Left ventricle myocardium superior (tissue), 1 donor: Measurements from ENCODE around the gene HLA-E. TPM values are rescaled to one million over a fixed set of nuclear protein-coding genes. Genes with fewer than 3 reads are reported as not detected.
A peak's percentile ranks its signal among the peaks of the same experiment; 100 is the strongest.
"Not testable (repeated sequence)": the region's sequence is repeated elsewhere in the genome, so short reads cannot be mapped to it uniquely, and the experiment has no call there.

Source experiments
- ATAC-seq: fragments of 200-7000 bp; cut with Tn5 transposase; one replicate; pipeline ENCODE4 v1.9.1; 2020; ENCODE audit warnings: mild to moderate bottlenecking, moderate library complexity
- DNase-seq: peaks from one replicate; pipeline ENCODE4 v3.0.0-alpha.2; 2020
- intact Hi-C: fragments of 100-400 bp; cut with micrococcal nuclease; formaldehyde crosslinking; loops from one replicate; pipeline ENCODE4 v1.11.0; 2022
- total RNA-seq: library from RNA; stranded (reverse); fragmentation: NEBNext Ultra II Directional; extraction: Animal tissue kit (Norgen Biotek cat#: 25700); gene quantifications from one replicate; pipeline ENCODE4 v1.2.1, GENCODE V29; 2021
- donor health status: DM: no; HTN: yes; CAD: no; lungs with severe emphysema.

Gene HLA-E
- total RNA-seq, 1 donor from 2014 or later = 155 TPM

DNA sequence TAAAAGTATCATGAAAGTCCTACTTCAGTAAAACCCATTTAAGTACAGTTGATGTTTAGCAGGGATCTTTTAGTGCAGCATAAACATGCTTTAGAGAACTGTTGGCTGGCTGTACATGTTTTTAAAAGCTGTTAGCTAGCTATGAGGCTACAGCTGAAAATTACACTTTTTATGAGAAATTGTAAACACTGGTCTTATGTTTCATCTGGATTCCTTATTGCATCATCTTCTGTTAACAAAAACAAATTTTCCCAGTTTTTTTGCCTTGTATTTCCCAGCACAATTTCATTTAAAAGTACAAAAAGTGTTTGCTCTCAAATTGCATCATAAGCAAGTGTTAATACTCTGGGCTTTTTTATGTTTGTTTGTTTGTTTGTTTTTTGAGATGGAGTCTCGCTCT is 18.3 kb upstream of the HLA-E start:
- intact Hi-C loops = no loop called here
- no peak for DNase-seq
- ATAC-seq = no peak

DNA sequence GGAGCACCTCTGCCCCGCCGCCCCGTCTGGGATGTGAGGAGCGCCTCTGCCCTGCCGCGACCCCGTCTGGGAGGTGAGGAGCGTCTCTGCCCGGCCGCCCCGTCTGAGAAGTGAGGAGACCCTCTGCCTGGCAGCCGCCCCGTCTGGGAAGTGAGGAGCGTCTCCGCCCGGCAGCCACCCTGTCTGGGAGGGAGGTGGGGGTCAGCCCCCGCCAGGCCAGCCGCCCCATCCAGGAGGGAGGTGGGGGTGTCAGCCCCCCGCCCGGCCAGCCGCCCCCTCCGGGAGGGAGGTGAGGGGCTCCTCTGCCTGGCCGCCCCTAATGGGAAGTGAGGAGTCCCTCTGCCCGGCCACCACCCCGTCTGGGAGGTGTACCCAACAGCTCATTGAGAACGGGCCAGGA is 14.2 kb upstream of the HLA-E start:
- intact Hi-C loops, ATAC-seq, DNase-seq: not testable (repeated sequence)

DNA sequence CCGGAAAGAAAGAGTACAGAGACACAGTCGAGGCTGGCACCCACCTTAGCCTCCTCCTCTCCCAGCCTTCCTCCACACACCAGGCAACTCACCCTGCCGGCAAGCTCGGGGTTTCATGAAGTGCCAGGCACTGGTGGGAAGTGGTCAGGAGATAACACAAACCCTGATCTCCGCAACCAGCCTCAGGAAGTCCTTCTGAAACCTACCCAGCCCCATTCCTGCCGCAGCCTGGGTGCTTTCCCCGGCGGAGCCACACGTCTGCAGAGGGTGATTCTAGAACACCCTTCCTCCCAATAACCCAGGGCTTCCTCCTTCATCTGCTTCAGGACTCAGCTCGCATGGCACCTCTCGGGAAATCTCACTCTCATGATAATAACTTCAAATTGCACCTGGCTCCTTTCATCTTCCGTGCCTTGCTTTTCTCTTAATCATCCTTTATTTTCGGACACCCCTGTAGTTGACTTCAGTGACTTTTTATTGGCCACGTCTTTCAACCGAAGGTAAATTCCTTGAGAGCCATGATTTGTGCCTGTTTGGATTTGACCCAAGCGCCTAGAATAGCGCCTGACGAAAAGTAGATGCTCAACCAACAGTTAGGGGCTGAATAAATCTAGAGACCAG is 8.7 kb upstream of the HLA-E start:
- DNase-seq = no peak
- intact Hi-C loops = loop anchor here (5.0 to 10.0 kb wide), 2 partner anchors 62 to 344 kb away; no protein-coding TSS in a partner anchor
- no peak for ATAC-seq

DNA sequence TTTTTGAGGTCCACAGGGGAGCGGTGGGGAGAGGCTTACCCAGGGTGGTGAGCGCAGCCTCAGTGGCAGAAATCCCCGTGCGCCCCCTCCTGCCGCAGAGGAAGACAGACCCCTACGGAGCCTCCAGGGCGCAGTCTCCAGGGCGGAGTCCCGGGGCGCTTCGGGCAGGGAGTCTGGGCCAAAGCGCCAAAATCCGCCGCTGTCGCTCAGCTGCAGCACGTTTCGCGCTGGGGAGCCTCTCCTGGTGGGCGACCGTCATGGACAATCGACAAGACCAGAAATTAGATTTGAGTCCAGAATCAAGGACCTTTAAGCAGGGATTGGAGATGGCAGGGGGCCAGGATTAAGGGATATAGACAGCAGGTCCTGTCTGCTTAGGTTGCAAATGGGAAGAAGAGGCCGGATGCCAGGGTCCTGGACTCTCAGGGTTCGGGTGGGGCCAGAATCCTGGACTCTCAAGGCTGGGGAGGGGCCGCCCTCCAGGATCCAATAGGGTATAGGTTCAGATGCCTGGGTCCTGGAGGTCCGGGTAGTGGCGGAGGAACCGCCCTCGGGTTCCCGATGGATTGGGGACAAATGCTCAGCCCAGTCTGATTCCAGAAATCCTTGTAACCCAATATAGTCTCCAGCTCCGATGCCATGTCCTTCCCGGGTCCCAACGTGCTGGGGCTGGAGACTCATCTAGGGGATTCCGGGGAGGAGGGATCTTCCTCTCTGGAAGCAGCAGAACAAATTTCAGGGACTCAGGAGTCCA is 7.9 kb upstream of the HLA-E start:
- intact Hi-C loops = loop anchor here (5.0 to 10.0 kb wide), 2 partner anchors 61 to 343 kb away; no protein-coding TSS in a partner anchor
- no peak for ATAC-seq

DNA sequence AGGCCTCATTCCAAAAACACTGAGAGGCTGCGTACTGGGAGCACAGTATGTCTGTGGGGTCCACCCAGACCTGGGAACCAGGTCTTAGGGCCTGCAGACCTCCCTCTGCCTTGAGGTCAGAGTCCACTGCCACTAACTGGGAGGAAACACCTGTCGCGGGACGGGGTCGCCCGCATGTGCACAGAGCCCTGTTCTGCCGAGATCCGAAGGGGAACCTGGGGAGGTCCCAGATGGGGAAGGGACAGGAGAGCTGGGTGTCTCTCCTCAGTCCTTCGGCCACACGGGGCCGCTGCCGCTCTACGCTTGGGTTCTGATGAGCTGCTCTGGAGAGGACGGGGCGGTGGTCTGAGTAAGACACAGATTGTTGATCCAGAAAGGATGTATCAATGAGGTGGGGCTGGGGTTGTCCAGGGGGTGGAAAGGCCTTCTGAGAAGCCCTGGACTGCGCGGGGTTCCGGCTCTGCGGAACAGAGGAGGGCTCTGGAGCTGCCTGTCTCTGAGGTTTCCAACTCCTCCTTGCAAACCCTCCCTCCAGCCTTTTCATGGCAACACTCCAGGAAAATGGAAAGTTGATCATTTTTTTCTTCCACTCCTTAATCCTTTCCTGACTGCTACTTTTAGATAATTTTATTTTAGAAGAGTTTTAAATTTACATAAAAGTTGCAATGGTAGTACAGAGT is 7.2 kb upstream of the HLA-E start:
- ATAC-seq = peak; percentile 96
- intact Hi-C loops = loop anchor here (5.0 to 10.0 kb wide), 2 partner anchors 60 to 343 kb away; no protein-coding TSS in a partner anchor
- peak; percentile 85 for DNase-seq

More for the DNA sequence above, 7.9 kb upstream of the HLA-E start:
- DNase-seq = no peak

DNA sequence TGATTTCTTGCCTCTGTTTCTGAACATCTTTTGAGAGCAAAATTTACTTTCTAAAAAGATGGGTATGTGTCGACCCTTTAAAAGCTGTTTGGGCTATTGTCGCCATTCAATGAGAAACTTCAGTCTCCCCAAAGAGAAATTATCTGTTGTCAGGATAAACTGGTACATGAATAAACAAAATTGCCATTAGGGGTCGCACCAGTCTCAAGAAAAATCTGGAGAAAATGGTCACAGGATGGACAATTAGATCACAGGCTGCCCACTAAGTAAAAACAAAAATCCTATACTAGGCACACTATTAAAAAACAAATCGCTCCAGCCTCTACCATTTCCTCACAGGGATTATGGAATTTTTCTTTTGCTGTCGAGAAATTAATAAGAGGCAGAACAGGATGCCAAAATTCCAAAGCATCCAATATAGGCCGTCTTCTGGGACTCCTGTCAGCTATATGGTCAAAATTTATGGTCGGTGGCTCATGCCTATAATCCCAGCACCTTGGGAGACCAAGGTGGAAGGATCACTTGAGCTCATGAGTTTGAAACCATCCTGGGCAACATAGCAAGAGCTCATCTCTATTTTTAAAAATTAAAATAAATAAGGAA is 5.5 kb upstream of the HLA-E start:
- DNase-seq = no peak
- intact Hi-C loops = loop anchor here (5.0 to 10.0 kb wide), 2 partner anchors 59 to 341 kb away; no protein-coding TSS in a partner anchor
- peak; percentile 31 for ATAC-seq

DNA sequence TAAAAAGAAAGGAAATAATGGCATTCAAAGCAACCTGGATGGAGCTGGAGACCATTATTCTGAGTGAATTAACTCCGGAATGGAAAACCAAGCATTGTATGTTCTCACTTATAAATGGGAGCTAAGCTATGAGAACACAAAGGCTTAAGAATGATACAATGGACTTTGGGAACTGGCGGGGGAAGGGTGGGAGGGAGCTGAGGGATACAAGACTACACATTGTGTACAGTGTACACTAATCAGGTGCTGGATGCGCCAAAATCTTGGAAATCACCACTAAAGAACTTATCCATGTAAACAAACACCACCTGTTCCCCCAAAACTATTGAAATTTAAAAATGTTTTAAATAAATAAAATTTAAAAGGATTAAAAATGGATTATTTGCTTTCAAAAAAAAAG is 4.1 kb upstream of the HLA-E start:
- intact Hi-C loops = loop anchor here (5.0 to 10.0 kb wide), 2 partner anchors 47 to 340 kb away; no protein-coding TSS in a partner anchor
- DNase-seq (no peak), ATAC-seq (no peak)

DNA sequence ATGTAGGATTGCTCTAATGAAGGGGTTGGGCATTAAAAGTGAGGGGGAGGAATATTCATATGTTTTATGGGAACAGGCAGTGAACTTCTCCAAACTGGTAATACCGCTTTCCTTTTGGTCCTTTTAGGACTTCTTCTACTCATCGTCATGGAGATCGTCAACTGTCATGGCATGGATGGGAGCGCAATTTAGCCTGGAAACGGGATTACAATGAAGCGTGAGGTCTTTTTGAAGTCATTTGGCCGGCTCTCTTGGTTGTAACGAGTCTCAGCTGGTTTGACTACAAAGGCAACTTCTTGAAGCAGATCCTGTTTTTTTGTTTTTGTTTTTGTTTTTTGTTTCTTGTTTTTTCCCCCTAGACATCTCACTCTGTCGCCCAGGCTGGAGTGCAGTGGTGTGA is 1.4 kb upstream of the HLA-E start:
- DNase-seq = no peak
- intact Hi-C loops = loop anchor here (5.0 to 10.0 kb wide), 2 partner anchors 44 to 337 kb away; no protein-coding TSS in a partner anchor
- ATAC-seq = no peak

DNA sequence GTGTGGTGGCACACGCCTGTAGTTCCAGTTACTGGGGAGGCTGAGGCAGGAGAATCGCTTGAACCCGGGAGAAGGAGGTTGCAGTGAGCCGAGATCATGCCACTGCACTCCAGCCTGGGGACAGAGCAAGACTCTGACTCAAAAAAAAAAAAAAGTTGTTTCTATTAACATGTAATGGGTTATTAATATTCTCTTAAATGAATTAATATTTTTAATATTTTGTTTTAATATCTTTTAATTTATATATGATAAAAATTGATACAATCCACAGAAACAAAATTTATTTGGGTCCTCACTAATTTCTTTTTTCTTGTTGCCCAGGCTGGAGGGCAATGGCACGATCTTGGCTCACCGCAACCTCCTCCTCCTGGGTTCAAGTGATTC is 620 bp upstream of the HLA-E start:
- DNase-seq, ATAC-seq: not testable (repeated sequence)
- intact Hi-C loops = loop anchor here (5.0 to 10.0 kb wide), 2 partner anchors 44 to 336 kb away; no protein-coding TSS in a partner anchor

DNA sequence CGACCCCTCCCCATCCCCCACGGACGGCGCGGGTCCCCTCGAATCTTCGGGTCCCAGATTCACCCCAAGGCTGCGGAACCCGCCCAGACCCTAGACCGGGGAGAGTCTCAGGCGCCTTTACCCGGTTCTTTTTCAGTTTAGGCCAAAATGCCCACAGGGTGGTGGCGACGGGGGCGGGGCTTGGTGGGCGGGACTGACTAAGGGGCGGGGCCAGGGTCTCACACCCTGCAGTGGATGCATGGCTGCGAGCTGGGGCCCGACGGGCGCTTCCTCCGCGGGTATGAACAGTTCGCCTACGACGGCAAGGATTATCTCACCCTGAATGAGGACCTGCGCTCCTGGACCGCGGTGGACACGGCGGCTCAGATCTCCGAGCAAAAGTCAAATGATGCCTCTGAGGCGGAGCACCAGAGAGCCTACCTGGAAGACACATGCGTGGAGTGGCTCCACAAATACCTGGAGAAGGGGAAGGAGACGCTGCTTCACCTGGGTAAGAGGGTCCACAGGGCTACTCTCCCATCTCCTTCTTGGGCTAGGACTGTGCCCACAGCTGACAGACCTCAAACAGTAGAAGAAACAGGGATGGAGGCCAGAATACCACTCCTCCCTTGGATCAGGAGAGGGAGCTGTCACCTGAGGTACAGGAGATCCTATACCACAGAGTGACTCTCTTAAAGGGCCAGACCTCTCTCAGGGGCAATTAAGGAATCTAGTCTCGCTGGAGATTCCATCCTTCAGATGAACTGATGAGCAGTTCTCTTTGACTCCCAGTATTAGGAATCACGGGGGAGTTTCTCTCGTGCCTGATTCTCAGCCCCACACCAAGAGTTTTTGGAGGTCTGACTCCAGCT is 942 bp downstream of the HLA-E start:
- peak; percentile 84 for ATAC-seq
- DNase-seq = peak; percentile 78
- intact Hi-C loops = no loop called here

DNA sequence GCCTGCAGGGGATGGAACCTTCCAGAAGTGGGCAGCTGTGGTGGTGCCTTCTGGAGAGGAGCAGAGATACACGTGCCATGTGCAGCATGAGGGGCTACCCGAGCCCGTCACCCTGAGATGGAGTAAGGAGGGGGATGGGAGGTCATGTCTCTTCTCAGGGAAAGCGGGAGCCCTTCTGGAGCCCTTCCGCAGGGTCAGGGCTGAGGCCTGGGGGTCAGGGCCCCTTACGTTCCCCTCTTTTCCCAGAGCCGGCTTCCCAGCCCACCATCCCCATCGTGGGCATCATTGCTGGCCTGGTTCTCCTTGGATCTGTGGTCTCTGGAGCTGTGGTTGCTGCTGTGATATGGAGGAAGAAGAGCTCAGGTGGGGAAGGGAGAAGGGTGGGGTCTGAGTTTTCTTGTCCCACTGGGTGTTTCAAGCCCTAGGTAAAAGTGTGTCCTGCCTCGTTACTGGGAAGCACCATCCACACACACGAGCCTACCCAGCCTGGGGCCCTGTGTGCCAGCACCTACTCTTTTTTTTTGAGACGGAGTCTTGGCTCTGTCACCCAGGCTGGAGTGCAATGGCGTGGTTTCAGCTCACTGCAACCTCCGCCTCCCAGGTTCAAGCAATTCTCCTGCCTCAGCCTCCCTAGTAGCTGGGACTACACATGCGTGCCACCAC is 2.1 kb downstream of the HLA-E start:
- intact Hi-C loops, DNase-seq, ATAC-seq: not testable (repeated sequence)

DNA sequence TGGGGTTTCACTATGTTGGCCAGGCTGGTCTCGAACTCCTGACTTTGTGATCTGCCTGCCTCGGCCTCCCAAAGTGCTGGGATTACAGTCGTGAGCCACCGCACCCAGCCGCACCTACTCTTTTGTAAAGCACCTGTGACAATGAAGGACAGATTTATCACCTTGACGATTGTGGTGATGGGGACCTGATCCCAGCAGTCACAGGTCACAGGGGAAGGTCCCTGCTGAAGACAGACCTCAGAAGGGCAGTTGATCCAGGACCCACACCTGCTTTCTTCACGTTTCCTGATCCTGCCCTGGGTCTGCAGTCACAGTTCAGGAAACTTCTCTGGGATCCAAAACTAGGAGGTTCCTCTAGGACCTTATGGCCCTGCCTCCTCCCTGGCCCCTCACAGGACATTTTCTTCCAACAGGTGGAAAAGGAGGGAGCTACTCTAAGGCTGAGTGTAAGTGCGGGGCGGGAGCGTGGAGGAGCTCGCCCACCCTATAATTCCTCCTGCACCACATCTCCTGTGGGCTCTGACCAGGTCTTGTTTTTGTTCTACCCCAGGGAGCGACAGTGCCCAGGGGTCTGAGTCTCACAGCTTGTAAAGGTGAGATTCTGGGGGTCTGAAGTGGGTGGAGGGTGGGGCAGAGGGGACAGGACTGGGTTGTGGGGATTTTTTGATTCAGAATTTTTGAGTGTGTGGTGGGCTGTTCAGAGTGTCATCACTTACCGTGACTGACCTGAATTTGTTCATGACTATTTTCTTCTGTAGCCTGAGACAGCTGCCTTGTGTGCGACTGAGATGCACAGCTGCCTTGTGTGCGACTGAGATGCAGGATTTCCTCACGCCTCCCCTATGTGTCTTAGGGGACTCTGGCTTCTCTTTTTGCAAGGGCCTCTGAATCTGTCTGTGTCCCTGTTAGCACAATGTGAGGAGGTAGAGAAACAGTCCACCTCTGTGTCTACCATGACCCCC is 3.0 kb downstream of the HLA-E start:
- DNase-seq = no peak
- ATAC-seq = no peak
- intact Hi-C loops = no loop called here

DNA sequence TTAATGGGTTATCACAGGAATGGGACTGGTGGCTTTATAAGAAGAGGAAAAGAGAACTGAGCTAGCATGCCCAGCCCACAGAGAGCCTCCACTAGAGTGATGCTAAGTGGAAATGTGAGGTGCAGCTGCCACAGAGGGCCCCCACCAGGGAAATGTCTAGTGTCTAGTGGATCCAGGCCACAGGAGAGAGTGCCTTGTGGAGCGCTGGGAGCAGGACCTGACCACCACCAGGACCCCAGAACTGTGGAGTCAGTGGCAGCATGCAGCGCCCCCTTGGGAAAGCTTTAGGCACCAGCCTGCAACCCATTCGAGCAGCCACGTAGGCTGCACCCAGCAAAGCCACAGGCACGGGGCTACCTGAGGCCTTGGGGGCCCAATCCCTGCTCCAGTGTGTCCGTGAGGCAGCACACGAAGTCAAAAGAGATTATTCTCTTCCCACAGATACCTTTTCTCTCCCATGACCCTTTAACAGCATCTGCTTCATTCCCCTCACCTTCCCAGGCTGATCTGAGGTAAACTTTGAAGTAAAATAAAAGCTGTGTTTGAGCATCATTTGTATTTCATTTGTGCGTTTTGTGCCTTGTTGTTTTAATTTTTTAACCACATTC is 4.4 kb downstream of the HLA-E start:
- intact Hi-C loops = no loop called here
- DNase-seq = no peak
- ATAC-seq = no peak

DNA sequence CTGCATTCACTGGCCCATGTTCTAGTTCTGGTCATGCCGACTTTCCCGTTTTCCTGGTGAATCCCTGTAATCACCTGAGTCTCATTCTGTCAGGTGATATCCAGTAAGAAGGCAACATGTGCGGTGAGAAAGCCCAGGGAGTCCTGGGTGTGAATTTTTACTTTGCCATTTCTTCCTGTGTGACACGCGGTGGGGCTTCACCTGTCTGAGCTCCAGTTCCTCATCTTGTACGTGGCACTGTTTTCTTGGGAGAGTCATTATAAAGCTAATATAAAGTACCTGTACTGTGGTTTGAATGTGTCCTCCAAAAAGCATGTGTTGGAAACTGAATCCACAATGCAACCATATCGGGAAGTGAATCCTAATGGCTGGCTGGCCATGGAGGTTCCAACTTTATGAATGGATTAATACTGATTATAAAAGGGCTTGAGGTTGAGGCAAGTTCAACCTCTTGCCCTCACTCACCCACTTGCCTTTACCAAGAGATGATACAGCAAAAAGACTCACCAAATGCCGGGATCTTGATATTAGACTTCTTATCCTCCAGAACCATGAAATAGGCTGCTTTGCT is 5.1 kb downstream of the HLA-E start:
- no peak for DNase-seq
- intact Hi-C loops = no loop called here
- ATAC-seq = no peak

DNA sequence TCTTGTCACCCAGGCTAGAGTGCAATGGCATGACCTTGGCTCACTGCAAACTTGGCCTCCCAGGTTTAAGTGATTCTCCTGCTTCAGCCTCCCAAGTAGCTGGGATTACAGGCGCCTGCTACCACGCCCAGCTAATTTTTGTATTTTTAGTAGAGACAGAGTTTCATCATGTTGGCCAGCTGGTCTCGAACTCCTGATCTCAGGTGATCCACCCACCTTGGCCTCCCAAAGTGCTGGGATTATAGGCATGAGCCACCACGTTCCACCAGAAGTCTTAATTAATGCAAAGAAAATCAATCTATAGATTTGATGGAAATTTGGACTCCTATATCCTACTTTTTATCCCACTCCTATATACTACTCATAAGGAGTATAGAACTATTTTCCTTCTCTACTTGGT is 5.8 kb downstream of the HLA-E start:
- ATAC-seq, intact Hi-C loops, DNase-seq: not testable (repeated sequence)

DNA sequence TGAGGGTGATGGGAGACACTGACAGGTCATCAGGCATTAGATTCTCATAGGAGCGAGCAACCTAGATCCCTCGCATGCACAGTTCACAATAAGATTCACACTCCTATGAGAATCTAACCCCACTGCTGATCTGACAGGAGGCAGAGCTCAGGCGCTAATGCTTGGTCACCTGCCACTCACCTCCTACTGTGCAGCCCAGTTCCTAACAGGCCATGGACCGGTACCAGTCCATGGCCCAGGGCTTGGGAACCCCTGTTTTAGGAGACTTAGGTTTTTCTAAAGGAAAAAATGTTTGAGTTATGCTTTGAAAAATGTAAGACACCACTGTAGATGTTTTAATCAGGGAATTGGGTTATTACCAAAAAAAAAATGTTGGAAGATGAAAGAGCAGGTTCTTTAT is 6.7 kb downstream of the HLA-E start:
- intact Hi-C loops = no loop called here
- ATAC-seq = no peak
- no peak for DNase-seq
